Kidney epithelial cell (primary cell): ENCODE results near the gene PMP22. TPM values are rescaled to one million over a fixed set of nuclear protein-coding genes. Genes with fewer than 3 reads are reported as not detected.

Source experiments
- DNase-seq: peaks from one replicate; pipeline ENCODE4 v3.0.0-alpha.2; 2010; ENCODE audit warnings: low read depth
- H3K27me3 ChIP-seq: 2 replicates; pipeline ENCODE4 v1.6.0; 2011; ENCODE audit warnings: low read length; ENCODE audit not compliant: control insufficient read depth, insufficient read depth
- H3K36me3 ChIP-seq: 2 replicates; pipeline ENCODE4 v1.5.1; 2011; ENCODE audit warnings: low read length; ENCODE audit not compliant: control insufficient read depth, insufficient read depth
- H3K4me3 ChIP-seq: 2 replicates; pipeline ENCODE4 v1.5.1; 2011; ENCODE audit warnings: low read depth, mild to moderate bottlenecking, control low read depth, low read length
- total RNA-seq: library from RNA; depleted of rRNA; stranded (reverse); fragments of >200 nt; gene quantifications from 2 replicates; pipeline ENCODE4 v1.2.3, GENCODE V29; 2015
- TF ChIP-seq, protein P1 (sequence below): IDR thresholded peaks from 2 replicates; pipeline ENCODE4 v1.5.1; 2011; ENCODE audit warnings: mild to moderate bottlenecking, moderate library complexity, low read length, control low read depth, inconsistent platforms; ENCODE audit not compliant: insufficient read depth, poor library complexity, severe bottlenecking

The PMP22 gene
- total RNA-seq, 1 donor from 2014 or later, result 12.6 TPM

GRCh38 chr17:15267996-15268395, 2.9 kb upstream of the PMP22 start:
- TF ChIP-seq, protein P1, sequence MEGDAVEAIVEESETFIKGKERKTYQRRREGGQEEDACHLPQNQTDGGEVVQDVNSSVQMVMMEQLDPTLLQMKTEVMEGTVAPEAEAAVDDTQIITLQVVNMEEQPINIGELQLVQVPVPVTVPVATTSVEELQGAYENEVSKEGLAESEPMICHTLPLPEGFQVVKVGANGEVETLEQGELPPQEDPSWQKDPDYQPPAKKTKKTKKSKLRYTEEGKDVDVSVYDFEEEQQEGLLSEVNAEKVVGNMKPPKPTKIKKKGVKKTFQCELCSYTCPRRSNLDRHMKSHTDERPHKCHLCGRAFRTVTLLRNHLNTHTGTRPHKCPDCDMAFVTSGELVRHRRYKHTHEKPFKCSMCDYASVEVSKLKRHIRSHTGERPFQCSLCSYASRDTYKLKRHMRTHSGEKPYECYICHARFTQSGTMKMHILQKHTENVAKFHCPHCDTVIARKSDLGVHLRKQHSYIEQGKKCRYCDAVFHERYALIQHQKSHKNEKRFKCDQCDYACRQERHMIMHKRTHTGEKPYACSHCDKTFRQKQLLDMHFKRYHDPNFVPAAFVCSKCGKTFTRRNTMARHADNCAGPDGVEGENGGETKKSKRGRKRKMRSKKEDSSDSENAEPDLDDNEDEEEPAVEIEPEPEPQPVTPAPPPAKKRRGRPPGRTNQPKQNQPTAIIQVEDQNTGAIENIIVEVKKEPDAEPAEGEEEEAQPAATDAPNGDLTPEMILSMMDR, result no peak
- Histone ChIP-seq H3K27me3 (peaks cover 10% of the 10 kb centered on the region), H3K36me3 (no peaks in the 10 kb centered on the region), H3K4me3 (no peak overlapping the region)
- DNase-seq, result no peak

DNA sequence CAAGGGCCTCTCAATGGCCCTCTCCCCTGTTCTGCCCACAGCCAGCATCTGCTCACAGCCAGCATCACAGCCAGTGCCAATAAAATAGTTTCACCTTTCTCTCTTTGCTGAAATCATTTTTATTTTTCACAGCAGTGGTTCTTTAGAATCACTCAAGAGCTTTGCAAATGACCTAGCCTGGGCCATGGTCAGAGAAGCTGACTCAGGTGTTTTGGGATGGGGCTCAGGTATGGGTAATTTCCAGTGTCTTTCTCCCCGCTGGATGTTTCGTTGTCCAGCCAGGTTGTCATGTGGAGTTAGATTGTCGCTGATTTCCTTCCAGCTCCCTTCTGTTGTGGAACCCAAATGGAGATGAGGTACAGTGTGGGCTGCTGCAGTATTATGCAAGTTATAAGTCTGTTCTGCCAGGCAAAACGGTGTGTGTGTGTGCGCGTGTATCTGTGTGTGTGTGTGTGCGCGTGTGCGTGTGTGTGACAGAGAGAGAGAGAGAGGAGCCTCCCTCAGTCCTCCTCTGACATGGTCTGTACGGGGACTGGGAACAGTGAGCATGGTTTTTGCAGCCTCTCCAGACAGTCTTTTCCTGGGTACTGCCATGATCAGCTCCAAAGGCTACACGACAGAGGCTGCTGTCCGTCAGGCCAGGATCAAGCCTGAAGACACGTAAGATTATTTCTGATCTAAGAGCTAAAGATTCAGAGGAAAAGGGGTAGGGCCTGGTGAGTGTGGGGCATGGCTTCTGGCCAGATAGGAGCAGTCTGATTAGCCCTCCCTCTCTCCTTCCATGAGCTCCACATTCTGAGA, 1.4 kb upstream of the PMP22 start:
- no peak overlapping the region for H3K4me3 ChIP-seq
- no peaks in the 10 kb centered on the region for H3K36me3 ChIP-seq
- peaks cover 24% of the 10 kb centered on the region for H3K27me3 ChIP-seq
- no peak for DNase-seq
- TF ChIP-seq, protein P1, result no peak

DNA sequence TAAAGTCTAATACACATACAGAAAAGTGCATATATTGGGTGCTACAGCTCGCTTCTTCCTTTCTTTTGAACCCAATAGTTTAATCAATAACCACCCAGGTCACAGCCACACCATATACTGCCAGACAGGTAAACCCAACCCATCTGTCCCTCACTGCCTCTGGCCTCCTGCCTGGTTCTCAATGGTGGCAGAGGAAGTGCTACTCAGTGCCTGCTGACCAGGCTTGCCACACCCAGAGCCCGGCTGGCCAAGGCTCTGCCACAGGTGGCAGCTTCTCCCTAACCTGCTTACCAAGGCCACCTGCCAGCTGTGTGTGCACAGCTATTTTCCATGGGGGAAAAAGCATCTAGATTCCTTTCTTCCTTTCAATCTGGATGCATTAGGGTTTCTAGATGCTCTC, 584 bp downstream of the PMP22 start:
- Histone ChIP-seq H3K36me3 (no peaks in the 10 kb centered on the region), H3K27me3 (peaks cover 27% of the 10 kb centered on the region), H3K4me3 (no peak overlapping the region)
- no peak for DNase-seq
- TF ChIP-seq, protein P1, result no peak

- Histone ChIP-seq H3K4me3 (no peak overlapping the region), H3K27me3 (peaks cover 27% of the 10 kb centered on the region), H3K36me3 (no peaks in the 10 kb centered on the region)
- TF ChIP-seq, protein P1, result no peak
- DNase-seq, result no peak
Measured at GRCh38 chr17:15263680-15264079, 1.4 kb downstream of the PMP22 start.

GRCh38 chr17:15263206-15263579, 1.9 kb downstream of the PMP22 start:
- Histone ChIP-seq H3K36me3 (no peaks in the 10 kb centered on the region), H3K27me3 (peaks cover 27% of the 10 kb centered on the region), H3K4me3 (peak overlapping the region; percentile 51)
- DNase-seq, result no peak
- TF ChIP-seq, protein P1, result no peak
